HEK293T (cell line): ENCODE results near the gene RAB5IF.

Experiments
- CTCF ChIA-PET: fragments of 350-600 bp; formaldehyde crosslinking; extraction: SDS; loops from one replicate; lab custom pipeline; 2021; ENCODE audit warnings: antibody characterized with exemption, inconsistent platforms; lab: Yijun Ruan, JAX
- POLR2A ChIA-PET: fragments of 350-600 bp; formaldehyde crosslinking; extraction: SDS; loops from one replicate; lab custom pipeline; 2020; ENCODE audit warnings: antibody characterized with exemption, inconsistent platforms; lab: Yijun Ruan, JAX
- DNase-seq: peaks from one replicate; pipeline ENCODE4 v3.0.0; 2012; ENCODE audit warnings: mixed read lengths; ENCODE audit errors: extremely low spot score
- ARNT ChIP-seq: fragments of 450-650 bp; IDR thresholded peaks from 2 replicates; pipeline ENCODE4 v1.6.1; 2017; ENCODE audit warnings: mild to moderate bottlenecking
- BHLHE40 ChIP-seq: fragments of 450-650 bp; IDR thresholded peaks from 2 replicates; pipeline ENCODE4 v1.6.1; 2016; ENCODE audit warnings: mild to moderate bottlenecking, moderate library complexity, borderline replicate concordance
- CTBP1 ChIP-seq: fragments of 450-650 bp; IDR thresholded peaks from 2 replicates; pipeline ENCODE4 v1.6.1; 2016; ENCODE audit warnings: borderline replicate concordance
- ELF4 ChIP-seq: fragments of 450-650 bp; IDR thresholded peaks from 2 replicates; pipeline ENCODE4 v1.6.1; 2017; ENCODE audit warnings: antibody characterized with exemption
- FOXA1 ChIP-seq: fragments of 450-650 bp; IDR thresholded peaks from 2 replicates; pipeline ENCODE4 v1.6.1; 2016; ENCODE audit warnings: mild to moderate bottlenecking
- FOXK2 ChIP-seq: fragments of 450-650 bp; IDR thresholded peaks from 2 replicates; pipeline ENCODE4 v1.6.1; 2016; ENCODE audit warnings: mild to moderate bottlenecking
- FOXM1 ChIP-seq: fragments of 450-650 bp; IDR thresholded peaks from 2 replicates; pipeline ENCODE4 v1.6.1; 2017; ENCODE audit warnings: mild to moderate bottlenecking, borderline replicate concordance
- HDGF ChIP-seq: fragments of 450-650 bp; IDR thresholded peaks from 2 replicates; pipeline ENCODE4 v1.6.1; 2017; ENCODE audit warnings: antibody characterized with exemption, borderline replicate concordance
- L3MBTL2 ChIP-seq: fragments of 450-650 bp; conservative IDR thresholded peaks from 2 replicates; pipeline ENCODE4 v1.6.1; 2016; ENCODE audit warnings: mild to moderate bottlenecking
- LEF1 ChIP-seq: fragments of 450-650 bp; IDR thresholded peaks from 2 replicates; pipeline ENCODE4 v1.6.1; 2017; ENCODE audit warnings: mild to moderate bottlenecking, borderline replicate concordance
- NFRKB ChIP-seq: fragments of 450-650 bp; IDR thresholded peaks from 2 replicates; pipeline ENCODE4 v1.6.1; 2016; ENCODE audit warnings: mild to moderate bottlenecking, moderate library complexity
- SP1 ChIP-seq: fragments of 450-650 bp; IDR thresholded peaks from 2 replicates; pipeline ENCODE4 v1.6.1; 2017
- SUZ12 ChIP-seq: fragments of 450-650 bp; IDR thresholded peaks from 2 replicates; pipeline ENCODE4 v1.6.1; 2016; ENCODE audit warnings: mild to moderate bottlenecking
- TARDBP ChIP-seq: fragments of 450-650 bp; IDR thresholded peaks from 2 replicates; pipeline ENCODE4 v1.6.1; 2016
- ZNF384 ChIP-seq: fragments of 450-650 bp; IDR thresholded peaks from 2 replicates; pipeline ENCODE4 v1.6.1; 2016
- TF ChIP-seq, protein P1 (sequence below): fragments of 450-650 bp; IDR thresholded peaks from 2 replicates; pipeline ENCODE4 v1.6.1; 2016

RAB5IF gene

DNA sequence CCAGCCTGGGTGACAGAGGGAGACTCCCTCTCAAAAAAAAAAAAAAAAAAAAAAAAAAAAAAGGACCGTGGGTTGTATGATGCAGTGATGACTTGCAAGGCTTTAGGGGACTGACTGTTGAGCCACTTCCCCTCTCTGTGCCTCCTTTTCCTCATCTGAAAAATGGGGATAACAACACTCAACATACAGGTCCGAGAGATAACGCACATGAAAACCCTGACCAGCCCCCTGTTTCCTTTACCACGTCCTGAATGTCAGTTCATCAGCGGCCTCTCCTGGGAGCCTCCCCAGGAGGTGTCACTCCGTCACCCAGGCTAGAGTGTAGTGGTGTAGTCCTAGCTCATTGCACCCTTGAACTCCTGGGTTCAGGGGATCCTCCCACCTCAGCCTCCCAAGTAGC lies 36.6 kb downstream of the RAB5IF start:
- ChIA-PET CTCF (no interaction called here), POLR2A (no interaction called here)
- no peak for TF ChIP-seq FOXM1
- no peak for TF ChIP-seq FOXK2
- no peak for TF ChIP-seq HDGF
- TF ChIP-seq FOXA1: no peak
- TF ChIP-seq ZNF384: no peak
- TF ChIP-seq, protein P1, sequence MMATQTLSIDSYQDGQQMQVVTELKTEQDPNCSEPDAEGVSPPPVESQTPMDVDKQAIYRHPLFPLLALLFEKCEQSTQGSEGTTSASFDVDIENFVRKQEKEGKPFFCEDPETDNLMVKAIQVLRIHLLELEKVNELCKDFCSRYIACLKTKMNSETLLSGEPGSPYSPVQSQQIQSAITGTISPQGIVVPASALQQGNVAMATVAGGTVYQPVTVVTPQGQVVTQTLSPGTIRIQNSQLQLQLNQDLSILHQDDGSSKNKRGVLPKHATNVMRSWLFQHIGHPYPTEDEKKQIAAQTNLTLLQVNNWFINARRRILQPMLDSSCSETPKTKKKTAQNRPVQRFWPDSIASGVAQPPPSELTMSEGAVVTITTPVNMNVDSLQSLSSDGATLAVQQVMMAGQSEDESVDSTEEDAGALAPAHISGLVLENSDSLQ: no peak
- no peak for TF ChIP-seq NFRKB
- TF ChIP-seq L3MBTL2: no peak
- TF ChIP-seq ARNT: no peak
- no peak for TF ChIP-seq BHLHE40
- TF ChIP-seq LEF1: no peak
- no peak for TF ChIP-seq ELF4
- no peak for TF ChIP-seq TARDBP
- TF ChIP-seq SP1: no peak
- no peak for TF ChIP-seq SUZ12
- TF ChIP-seq CTBP1: no peak
- DNase-seq: no peak

DNA sequence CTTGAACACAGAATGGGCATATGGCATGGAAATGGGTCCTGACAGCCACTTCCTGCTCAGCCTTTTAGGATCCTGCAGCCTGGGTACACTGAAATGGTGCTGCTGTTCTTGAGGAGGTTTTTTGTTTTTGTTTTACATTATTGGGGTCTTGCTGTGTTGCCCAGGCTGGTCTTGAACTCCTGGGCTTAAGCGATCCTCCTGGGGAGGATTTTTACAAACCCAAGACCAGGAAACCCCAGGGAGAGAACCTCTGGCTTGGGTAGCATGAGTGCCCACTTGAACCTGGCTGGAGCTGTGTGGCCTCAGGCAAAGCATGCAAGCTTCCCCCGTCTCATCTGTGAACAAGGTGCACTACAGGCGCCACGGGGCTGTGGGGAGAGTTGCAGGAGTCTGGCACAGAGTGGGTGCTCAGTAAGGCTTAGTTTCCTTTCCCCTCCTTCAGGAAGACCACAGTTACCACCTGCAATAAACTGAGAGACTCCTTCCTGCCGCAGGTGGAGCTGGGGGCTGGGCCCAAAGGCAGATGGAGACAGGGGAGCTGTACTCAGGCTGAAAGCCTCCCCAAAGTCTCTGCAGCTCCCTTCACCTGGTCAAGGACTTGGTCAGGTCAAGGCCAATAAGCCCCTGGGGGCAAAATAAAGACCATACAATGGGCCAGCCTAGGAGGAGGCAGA lies 38.6 kb downstream of the RAB5IF start:
- TF ChIP-seq NFRKB: no peak
- TF ChIP-seq LEF1: no peak
- ChIA-PET CTCF (no interaction called here), POLR2A (no interaction called here)
- DNase-seq: no peak

DNA sequence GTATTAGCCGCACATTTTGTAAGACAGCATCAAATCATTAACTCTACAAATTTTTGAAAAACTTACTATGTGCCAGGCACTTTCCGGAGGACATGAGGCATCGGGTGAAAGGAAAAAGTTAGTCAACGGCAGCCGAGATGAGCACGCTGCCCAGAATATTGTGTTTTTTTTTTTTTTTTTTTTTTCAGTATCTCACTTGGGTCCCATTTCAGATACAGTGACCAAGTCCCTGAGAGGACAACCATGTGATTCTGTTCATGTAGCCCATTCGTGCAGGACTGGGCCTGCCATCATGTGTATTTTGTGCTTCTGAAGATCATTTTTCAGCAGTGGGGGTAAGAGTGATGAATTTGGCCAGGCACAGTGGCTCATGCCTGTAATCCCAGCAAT lies 39.1 kb downstream of the RAB5IF start:
- CTCF ChIA-PET: no interaction called here
- POLR2A ChIA-PET: no interaction called here
- TF ChIP-seq SUZ12 (no peak), L3MBTL2 (no peak), LEF1 (no peak), ZNF384 (no peak), FOXA1 (no peak), NFRKB (no peak), CTBP1 (no peak), ELF4 (no peak), BHLHE40 (no peak), TARDBP (no peak), ARNT (no peak), FOXK2 (no peak), HDGF (no peak), SP1 (no peak), FOXM1 (no peak)
- TF ChIP-seq, protein P1: no peak
- no peak for DNase-seq

DNA sequence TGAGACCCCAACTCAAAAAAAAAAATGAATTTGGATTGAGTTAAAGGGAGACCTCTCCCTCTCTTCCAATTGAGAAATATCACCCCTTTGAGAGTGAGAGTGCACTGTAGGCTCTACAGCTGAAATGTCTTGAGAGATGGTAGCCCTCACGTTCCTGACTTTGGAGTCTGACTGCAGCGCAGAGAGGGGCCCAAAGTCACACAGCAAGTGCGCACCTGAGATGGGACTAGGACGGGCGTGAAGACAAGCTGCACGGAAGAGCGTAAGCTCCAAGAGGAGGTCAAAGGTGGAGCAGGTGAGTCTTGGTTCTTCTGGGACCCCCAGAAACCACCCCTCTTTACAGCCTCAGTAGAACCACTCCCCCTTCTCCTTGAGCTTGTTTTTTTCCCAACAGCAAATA lies 39.8 kb downstream of the RAB5IF start:
- CTCF ChIA-PET: interaction anchor here (0.5 kb wide), 1 partner anchor 328 kb away, joined by 3 read pairs; no protein-coding TSS in a partner anchor
- TF ChIP-seq BHLHE40 (no peak), TARDBP (no peak), FOXA1 (no peak), LEF1 (no peak), HDGF (no peak), ARNT (no peak), SP1 (no peak), CTBP1 (no peak), SUZ12 (no peak), ZNF384 (no peak), ELF4 (no peak), FOXK2 (no peak), L3MBTL2 (no peak), NFRKB (no peak), FOXM1 (no peak)
- TF ChIP-seq, protein P1: no peak
- no peak for DNase-seq
- POLR2A ChIA-PET: no interaction called here

DNA sequence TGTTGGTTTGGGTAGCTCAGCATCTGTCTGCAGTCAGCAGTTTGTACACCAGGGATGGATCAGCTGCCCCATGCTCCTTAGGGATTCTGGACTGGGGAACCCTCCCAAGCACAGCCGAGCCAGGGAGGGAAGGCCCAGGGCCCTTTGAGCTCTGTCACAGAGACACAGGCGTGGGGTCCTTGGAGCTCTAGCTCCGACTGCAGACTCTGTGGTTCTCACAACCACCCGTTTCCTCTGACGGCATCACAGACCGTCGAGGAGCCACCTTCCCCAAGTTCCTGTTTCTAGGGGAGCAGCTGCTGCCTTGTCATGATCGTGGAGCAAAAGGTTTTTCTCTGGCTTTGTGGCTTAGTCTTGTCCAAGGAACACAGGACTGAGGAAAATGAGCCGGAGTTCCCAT lies 40.4 kb downstream of the RAB5IF start, which contains the start of gene SLA2:
Gene SLA2, minus strand, starts transcription at position 199 of the 400 bp plus-strand sequence. CDS start 4,861 bp downstream, outside the sequence.
- ChIA-PET POLR2A (no interaction called here), CTCF (interaction anchor here (0.5 to 0.6 kb wide), 2 partner anchors 292 to 328 kb away, joined by 3 read pairs; no protein-coding TSS in a partner anchor)
- no peak for DNase-seq
- TF ChIP-seq FOXM1: no peak

DNA sequence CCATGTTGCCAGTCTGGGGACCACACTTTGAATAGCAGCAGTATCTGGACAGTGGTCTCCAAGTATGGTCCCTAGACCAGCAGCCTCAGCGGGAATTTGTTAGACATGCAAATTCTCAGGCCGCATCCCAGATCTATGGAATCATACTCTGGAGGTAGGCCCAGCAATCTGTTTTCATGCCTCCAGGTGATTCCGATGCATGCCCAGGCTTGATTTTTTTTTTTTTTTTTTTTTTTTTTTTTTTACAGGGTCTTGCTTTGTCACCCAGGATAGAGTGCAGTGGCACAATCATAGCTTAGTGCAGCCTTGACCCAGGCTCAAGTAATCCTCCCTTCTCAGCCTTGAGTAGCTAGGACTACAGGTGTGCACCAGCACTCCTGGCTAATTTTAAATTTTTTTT lies 41.1 kb downstream of the RAB5IF start:
- ChIA-PET POLR2A (no interaction called here), CTCF (no interaction called here)

More for the DNA sequence above, 41.1 kb downstream of the RAB5IF start:
- DNase-seq: no peak
- no peak for TF ChIP-seq ELF4
